Breast epithelium (tissue), 4 donors: ENCODE data around the gene LDB3. TPM values are rescaled to one million over a fixed set of nuclear protein-coding genes. Genes with fewer than 3 reads are reported as not detected.

ENCODE experiments used
- DNase-seq, 2 donors: peaks; one replicate each; pipeline ENCODE4 v3.0.0-alpha.2; 2019; ENCODE audit warnings: low spot score in 2 of 2
- H3K27ac ChIP-seq, 2 donors: fragments of 200-600 bp; sonication (generic) in 1 of 2; one replicate each; pipeline ENCODE4 v1.5.1; 2016 to 2019; ENCODE audit warnings: mild to moderate bottlenecking in 1 of 2
- H3K27me3 ChIP-seq, 2 donors: fragments of 200-600 bp; sonication (generic) in 1 of 2; one replicate each; pipeline versions ENCODE4 v1.5.1 to v1.6.0; 2017 to 2019; ENCODE audit warnings: control low read depth in 1 of 2, mild to moderate bottlenecking in 1 of 2
- H3K36me3 ChIP-seq: fragments of 200-600 bp; one replicate; pipeline ENCODE4 v1.5.1; 2019
- H3K4me1 ChIP-seq, 2 donors: fragments of 200-600 bp; sonication (generic); one replicate each; pipeline ENCODE4 v1.5.1; 2016 to 2019; ENCODE audit warnings: control low read depth in 1 of 2
- H3K4me3 ChIP-seq, 3 donors: fragments of 200-600 bp; sonication (generic); 1 replicate in 2 of 3; 2 replicates in 1 of 3; pipeline ENCODE4 v1.5.1; 2016 to 2019; ENCODE audit warnings: mild to moderate bottlenecking in 3 of 3, moderate library complexity in 2 of 3
- H3K9me3 ChIP-seq, 2 donors: fragments of 200-600 bp; sonication (generic) in 1 of 2; one replicate each; pipeline ENCODE4 v1.5.1; 2016 to 2019; ENCODE audit warnings: control low read depth in 1 of 2
- CTCF ChIP-seq, 3 donors: fragments of 450-650 bp; IDR thresholded peaks; one replicate each; pipeline ENCODE4 v1.5.1; 2016 to 2017; ENCODE audit warnings: antibody characterized with exemption in 3 of 3, mild to moderate bottlenecking in 3 of 3, moderate library complexity in 3 of 3
- POLR2A ChIP-seq: fragments of 450-650 bp; IDR thresholded peaks from one replicate; pipeline ENCODE4 v1.6.1; 2016; ENCODE audit warnings: antibody characterized with exemption, mild to moderate bottlenecking, moderate library complexity
- POLR2AphosphoS5 ChIP-seq, 3 donors: sonication (generic); formaldehyde crosslinking; IDR thresholded peaks; one replicate each; pipeline ENCODE4 v1.6.1; 2017; ENCODE audit warnings: antibody characterized with exemption in 3 of 3
- intact Hi-C: fragments of 100-400 bp; cut with DNase I; formaldehyde crosslinking; loops from one replicate; pipeline ENCODE4 v1.15.1; 2023; ENCODE audit warnings: low total_unique reads
- total RNA-seq, 3 donors: library from RNA; depleted of rRNA; stranded (reverse); fragments of >200 nt; gene quantifications; one replicate each; pipeline ENCODE4 v1.1.0, GENCODE V29; 2016

Gene LDB3
- total RNA-seq, 3 donors from 2014 or later, result 0.98 to 2.9 (median 1.3) TPM

GRCh38 chr10:86689146-86689545 is 20.8 kb downstream of the LDB3 start:
- H3K36me3 ChIP-seq, result no peaks in the 10 kb centered on the region
- no peaks in the 10 kb centered on the region for H3K9me3 ChIP-seq
- no peaks in the 10 kb centered on the region for H3K4me1 ChIP-seq
- H3K4me3 ChIP-seq, result no peak overlapping the region
- intact Hi-C loops, result loop anchor here (10.0 kb wide), 1 partner anchor 216 kb away; no protein-coding TSS in a partner anchor
- no peak for DNase-seq
- H3K27me3 ChIP-seq, result no peaks in the 10 kb centered on the region
- no peak overlapping the region for H3K27ac ChIP-seq
- TF ChIP-seq POLR2AphosphoS5 (IDR thresholded peaks at IDR 0.05) (no peak), CTCF (IDR thresholded peaks at IDR 0.05) (no peak), POLR2A (no peak)

- Histone ChIP-seq H3K4me3 (no peak overlapping the region), H3K27ac (no peak overlapping the region), H3K4me1 (no peaks in the 10 kb centered on the region), H3K9me3 (no peaks in the 10 kb centered on the region), H3K36me3 (no peaks in the 10 kb centered on the region), H3K27me3 (no peaks in the 10 kb centered on the region)
- TF ChIP-seq POLR2A (no peak), POLR2AphosphoS5 (IDR thresholded peaks at IDR 0.05) (no peak), CTCF (IDR thresholded peaks at IDR 0.05) (no peak)
- intact Hi-C loops, result no loop called here
- DNase-seq, result no peak
Measured at GRCh38 chr10:86690231-86690630, 21.9 kb downstream of the LDB3 start.

GRCh38 chr10:86690657-86691084 is 22.4 kb downstream of the LDB3 start:
- H3K27me3 ChIP-seq, result no peaks in the 10 kb centered on the region
- no peak for TF ChIP-seq CTCF (IDR thresholded peaks at IDR 0.05)
- no peak for TF ChIP-seq POLR2AphosphoS5 (IDR thresholded peaks at IDR 0.05)
- TF ChIP-seq POLR2A, result no peak
- H3K4me3 ChIP-seq, result no peak overlapping the region
- no peaks in the 10 kb centered on the region for H3K36me3 ChIP-seq
- intact Hi-C loops, result no loop called here
- H3K4me1 ChIP-seq, result no peaks in the 10 kb centered on the region
- H3K9me3 ChIP-seq, result no peaks in the 10 kb centered on the region
- no peak for DNase-seq
- no peak overlapping the region for H3K27ac ChIP-seq

GRCh38 chr10:86691333-86692022 is 23.2 kb downstream of the LDB3 start:
- Histone ChIP-seq H3K36me3 (no peaks in the 10 kb centered on the region), H3K4me3 (no peak overlapping the region), H3K9me3 (no peaks in the 10 kb centered on the region), H3K27ac (no peak overlapping the region), H3K27me3 (no peaks in the 10 kb centered on the region), H3K4me1 (no peaks in the 10 kb centered on the region)
- intact Hi-C loops, result no loop called here
- no peak for DNase-seq
- no peak for TF ChIP-seq POLR2A
- TF ChIP-seq POLR2AphosphoS5 (IDR thresholded peaks at IDR 0.05), result no peak
- no peak for TF ChIP-seq CTCF (IDR thresholded peaks at IDR 0.05)

- DNase-seq, result no peak
- H3K4me3 ChIP-seq, result no peak overlapping the region
- no peak overlapping the region for H3K27ac ChIP-seq
- H3K4me1 ChIP-seq, result no peaks in the 10 kb centered on the region
- no peaks in the 10 kb centered on the region for H3K27me3 ChIP-seq
- H3K36me3 ChIP-seq, result no peaks in the 10 kb centered on the region
- intact Hi-C loops, result no loop called here
- no peaks in the 10 kb centered on the region for H3K9me3 ChIP-seq
- TF ChIP-seq POLR2AphosphoS5 (IDR thresholded peaks at IDR 0.05) (no peak), CTCF (IDR thresholded peaks at IDR 0.05) (no peak), POLR2A (no peak)
Measured at GRCh38 chr10:86692023-86692514, 23.8 kb downstream of the LDB3 start.
